NCI-H187 (cell line): Measurements from ENCODE around the gene WDR36.
"Not testable (repeated sequence)": the region's sequence is repeated elsewhere in the genome, so short reads cannot be mapped to it uniquely, and the experiment has no call there.

Experiments used
- DNase-seq, 2 experiments: peaks; one replicate each; lab custom pipeline; 2025; lab: John Stamatoyannopoulos, UW

Gene WDR36

GRCh38 chr5:111135946-111136345, 43.8 kb downstream of the WDR36 start:
- DNase-seq = no peak

DNA sequence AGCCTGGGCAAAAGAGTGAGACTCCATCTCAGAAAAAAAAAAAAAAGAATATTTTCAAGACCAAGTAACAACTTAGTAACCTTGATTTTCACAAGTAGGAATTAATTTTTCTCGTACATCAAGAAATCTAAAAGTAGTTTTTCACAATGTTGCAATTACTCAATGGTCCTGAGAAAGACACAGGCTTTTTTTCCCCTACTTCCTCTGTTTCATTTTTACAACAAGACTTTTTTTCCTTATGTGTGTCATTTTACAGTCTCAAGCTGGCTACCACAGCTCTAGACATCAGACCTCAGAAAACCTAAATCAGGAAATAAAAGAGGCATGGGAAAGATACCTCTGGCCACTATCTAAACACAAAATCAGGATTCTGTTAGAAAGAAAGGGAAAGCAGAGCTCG, 45.9 kb downstream of the WDR36 start:
- no peak for DNase-seq

DNA sequence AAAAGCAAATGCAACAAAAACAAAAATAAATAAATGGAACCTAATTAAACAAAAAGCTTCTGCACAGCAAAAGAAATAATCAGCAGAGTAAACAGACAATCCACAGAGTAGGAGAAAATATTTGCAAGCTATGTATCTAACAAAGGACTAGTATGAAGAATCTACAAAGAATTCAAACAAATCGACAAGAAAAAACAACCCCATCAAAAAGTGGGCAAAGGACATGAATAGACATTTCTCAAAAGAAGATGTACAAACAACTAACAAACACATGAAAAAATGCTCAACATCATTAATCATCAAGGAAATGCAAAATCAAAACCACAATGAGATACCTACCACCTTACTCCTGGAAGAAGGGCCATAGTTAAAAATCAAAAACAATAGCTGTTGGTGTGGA, 49.3 kb downstream of the WDR36 start:
- DNase-seq = not testable (repeated sequence)

DNA sequence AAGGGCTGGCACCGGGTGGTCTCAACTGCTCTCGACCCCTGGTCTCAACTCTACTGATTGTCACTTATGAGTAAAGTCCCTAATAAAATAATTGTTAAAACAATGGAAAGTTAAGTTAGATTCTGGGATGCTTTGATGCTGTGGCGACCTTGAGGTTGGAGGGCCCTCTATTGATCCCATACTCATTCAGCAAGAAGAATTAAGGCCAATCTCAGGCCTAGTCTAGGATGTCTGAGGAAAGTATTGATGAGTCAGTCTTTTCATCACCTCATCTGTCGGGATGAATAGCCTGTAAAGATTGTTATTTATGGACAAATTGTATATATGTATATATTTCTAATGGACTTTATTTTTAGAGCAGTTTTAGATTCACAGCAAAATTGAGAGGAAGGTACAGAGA, 50.8 kb downstream of the WDR36 start:
- DNase-seq = no peak

DNA sequence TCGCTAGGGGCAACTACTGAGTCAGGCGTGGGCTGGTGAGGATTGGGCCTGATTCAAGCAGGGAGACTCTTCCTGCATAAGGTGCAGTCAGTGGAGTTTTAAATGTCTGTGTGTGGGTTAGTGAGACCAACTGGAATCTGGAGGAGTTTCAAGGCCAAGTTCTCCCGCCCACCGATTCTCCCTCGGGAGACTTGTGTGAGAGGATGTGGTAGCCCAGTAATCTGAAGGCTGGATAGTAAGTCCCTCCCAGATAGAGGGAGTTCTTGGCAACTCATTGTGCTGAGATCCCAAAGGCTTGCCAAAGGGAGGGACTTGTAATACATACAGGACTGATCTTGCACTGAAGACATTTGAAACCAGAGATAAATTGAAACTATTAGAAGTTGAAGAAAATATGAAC, 51.8 kb downstream of the WDR36 start:
- DNase-seq = no peak

GRCh38 chr5:111144352-111144930, 52.3 kb downstream of the WDR36 start:
- no peak for DNase-seq

- DNase-seq = no peak
Measured at GRCh38 chr5:111146053-111146452, 53.9 kb downstream of the WDR36 start.

GRCh38 chr5:111147502-111147901, 55.4 kb downstream of the WDR36 start:
- DNase-seq = no peak

GRCh38 chr5:111151998-111152397, 59.9 kb downstream of the WDR36 start:
- no peak for DNase-seq

- DNase-seq = no peak
Measured at GRCh38 chr5:111153483-111153882, 61.3 kb downstream of the WDR36 start.

DNA sequence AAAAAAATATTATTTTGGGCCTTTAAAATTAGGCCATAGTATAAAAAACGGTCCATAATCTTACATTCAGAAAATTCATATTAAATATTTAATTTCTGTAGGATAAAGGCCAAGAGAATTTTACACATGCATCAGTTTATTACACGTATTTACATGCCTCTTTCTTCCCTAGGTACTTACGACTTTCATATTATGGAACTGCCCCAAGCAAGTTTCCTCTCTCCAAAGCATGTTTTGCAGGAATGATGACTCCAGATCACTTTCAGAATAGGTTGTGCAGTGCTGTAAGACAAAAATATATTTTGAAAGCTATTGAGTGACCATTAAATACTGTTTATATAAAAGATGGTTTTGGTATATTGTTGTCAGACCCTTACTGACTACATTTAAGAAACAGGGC, 61.8 kb downstream of the WDR36 start:
- no peak for DNase-seq

- DNase-seq = peak; percentile 37 to 57
Measured at GRCh38 chr5:111158105-111158744, 66.1 kb downstream of the WDR36 start.

DNA sequence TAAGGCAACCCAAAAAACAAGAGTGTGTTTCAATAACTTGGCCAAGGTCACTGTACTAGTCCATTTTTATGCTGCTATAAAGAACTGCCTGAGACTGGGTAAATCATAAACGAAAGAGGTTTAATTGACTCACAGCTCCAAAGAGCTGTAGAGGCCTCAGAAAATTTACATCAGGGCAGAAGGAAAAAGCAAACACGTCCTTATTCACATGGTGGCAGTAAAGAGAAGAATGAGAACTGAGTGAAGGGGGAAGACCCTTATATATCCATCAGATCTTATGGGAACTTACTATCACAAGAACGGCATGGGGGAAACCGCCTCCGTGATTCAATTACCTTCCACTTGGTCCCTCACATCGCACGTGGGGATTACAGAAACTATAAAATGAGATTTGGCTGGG, 67.7 kb downstream of the WDR36 start:
- no peak for DNase-seq

GRCh38 chr5:111163000-111163399, 70.9 kb downstream of the WDR36 start:
- no peak for DNase-seq

DNA sequence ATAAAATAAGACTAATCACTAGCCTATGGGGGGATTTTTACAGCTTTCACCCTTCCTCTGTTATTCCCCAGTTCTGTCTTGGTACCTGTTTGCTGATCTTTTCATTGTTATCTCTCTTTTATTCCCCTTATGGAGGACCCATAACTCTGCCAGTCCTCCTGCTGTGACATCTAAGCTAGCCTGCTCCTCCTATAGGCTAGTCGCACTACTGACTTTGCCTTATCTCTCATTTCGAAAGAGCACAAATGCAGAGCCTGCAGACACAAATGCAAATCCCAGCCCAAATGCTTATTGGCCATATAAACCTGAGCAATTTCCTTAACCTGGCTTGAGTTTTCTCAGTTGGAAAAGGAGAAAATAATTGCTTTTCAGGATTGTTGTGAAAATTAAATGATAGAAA, 72.9 kb downstream of the WDR36 start:
- DNase-seq = no peak

DNA sequence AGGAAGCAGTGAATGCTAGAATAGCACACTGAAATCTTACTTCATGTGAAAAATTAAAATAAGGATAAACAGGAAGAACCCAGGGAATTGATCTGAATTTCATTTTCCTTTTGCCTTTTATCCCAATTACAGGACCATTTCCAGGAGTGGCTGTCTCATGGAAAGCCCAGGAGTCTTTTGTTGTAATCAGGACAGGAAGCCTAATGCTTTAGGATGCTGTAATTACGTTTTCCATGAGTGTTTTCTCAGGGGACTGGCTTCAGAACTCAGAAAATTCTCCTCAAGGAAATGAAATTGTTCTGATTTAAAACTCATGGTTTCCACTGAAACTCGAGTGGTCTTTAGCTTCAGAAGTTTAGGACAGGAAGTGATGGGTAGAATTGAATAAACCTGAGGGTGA, 75.4 kb downstream of the WDR36 start:
- DNase-seq = no peak

DNA sequence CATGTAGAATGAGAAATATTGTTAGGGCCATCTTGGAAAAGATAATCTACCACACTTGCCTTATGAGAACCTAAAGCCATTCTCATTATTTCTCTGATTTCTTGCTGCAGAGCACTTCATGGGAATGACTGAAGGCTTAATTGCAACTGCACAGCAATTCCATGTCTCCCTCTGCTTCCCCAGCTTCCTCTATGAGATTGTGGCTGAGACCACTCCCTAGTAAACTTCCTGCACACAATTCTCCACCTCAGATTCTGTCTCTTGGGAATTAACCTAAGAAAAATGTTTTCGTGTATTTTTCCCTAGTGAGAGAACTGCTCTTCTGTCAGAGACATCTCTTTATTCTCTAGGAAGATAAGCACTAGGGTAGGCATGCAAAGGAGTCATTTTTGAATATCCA, 76.5 kb downstream of the WDR36 start:
- no peak for DNase-seq

DNA sequence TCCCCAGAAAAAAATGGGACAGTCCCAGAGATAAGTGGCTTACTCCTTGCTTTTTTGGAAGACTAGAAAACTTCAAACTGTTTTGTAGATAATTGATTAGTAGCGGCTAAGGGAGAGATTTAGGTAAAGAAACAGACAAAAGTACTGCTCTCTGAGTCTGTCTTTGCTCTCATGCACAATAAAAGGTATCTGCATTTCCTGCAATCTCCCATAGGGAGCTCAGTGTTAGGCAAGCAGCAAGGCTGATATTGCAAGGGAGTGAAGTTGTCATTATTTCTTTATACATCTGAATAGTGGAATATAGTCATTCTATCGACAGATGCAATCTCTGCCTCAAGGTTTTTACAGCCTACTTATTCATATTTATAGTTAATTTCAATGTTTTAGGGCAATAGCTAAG, 77.1 kb downstream of the WDR36 start:
- DNase-seq = no peak

GRCh38 chr5:111170279-111170678, 78.1 kb downstream of the WDR36 start:
- DNase-seq = no peak

- no peak for DNase-seq
Measured at GRCh38 chr5:111172504-111172903, 80.4 kb downstream of the WDR36 start.

GRCh38 chr5:111173476-111173875, 81.3 kb downstream of the WDR36 start:
- no peak for DNase-seq
